ENCODE data around the gene THSD1.
"Not testable (repeated sequence)": the region's sequence is repeated elsewhere in the genome, so short reads cannot be mapped to it uniquely, and the experiment has no call there.

The THSD1 gene

DNA sequence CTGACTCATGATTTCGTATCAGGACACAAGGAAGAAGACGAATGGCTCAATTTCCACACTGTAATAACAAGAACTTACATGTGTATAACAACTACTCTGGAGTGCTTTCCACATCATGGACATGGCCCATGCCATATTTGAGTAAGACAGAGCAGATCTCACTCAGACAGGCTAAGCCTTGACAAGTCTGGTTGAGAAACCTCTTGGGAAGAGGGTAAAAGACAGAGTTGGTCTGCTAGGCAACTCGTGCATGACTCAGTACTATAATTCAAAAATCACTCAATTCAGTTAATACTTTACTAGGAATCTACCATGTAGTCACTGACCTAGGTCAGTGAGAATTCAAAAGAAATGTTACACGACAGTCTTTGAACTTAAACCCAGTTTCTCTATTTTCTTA is 5.7 kb upstream of the THSD1 start:
- DNase-seq (ENCODE audit: extremely low read depth in 1 of 2, low read depth in 1 of 2), result no peak

DNA sequence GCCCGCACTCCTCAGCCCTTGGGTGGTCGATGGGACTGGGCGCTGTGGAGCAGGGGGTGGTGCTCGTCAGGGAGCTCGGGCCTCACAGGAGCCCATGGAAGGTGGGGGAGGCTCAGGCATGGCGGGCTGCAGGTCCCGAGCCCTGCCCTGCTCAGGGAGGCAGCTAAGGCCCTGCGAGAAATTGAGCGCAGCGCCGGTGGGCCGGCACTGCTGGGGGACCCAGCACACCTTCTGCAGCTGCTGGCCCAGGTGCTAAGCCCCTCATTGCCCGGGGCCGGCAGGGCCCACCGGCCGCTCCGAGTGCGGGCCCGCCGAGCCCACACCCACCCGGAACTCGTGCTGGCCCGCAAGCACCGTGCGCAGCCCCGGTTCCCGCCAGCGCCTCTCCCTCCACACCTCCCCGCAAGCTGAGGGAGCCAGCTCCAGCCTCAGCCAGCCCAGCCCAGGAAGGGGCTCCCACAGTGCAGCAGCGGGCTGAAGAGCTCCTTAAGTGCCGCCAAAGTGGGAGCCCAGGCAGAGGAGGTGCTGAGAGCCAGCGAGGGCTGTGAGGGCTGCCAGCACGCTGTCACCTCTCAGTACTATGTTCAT is 2.2 kb upstream of the THSD1 start:
- not testable (repeated sequence) for DNase-seq (ENCODE audit: extremely low read depth in 1 of 2, low read depth in 1 of 2)

DNA sequence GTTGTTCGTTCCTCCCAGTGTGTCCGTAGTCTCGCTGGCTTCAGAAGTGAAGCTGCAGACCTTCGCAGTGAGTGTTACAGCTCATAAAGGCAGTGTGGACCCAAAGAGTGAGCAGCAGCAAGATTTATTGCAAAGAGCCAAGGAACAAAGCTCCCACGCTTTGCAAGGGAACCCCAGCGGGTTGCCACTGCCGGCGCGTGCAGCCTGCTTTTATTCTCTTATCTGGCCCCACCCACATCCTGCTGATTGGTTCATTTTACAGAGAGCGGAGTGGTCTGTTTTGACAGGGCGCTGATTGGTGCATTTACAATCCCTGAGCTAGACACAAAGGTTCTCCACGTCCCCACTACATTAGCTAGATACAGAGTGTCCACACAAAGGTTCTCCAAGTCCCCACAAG is 1.5 kb upstream of the THSD1 start:
- DNase-seq (ENCODE audit: extremely low read depth in 1 of 2, low read depth in 1 of 2), result not testable (repeated sequence)

DNA sequence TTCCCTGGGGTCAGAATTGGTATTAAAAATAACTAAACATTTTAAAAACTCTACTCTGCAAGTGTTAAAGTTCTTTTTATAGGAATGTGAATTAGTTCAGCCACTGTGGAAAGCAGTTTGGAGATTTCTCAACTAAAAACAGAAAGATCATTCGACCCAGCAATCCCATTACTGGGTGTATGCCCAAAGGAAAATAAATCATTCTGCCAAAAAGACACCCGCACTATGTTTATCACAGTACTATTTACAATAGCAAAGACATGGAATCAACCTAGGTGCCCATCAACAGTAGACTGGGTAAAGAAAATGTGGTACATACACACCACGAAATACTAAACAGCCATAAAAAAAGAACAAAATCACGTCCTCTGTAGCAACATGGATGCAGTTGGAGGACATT is 657 bp upstream of the THSD1 start:
- no peak for DNase-seq (ENCODE audit: extremely low read depth in 1 of 2, low read depth in 1 of 2)

DNA sequence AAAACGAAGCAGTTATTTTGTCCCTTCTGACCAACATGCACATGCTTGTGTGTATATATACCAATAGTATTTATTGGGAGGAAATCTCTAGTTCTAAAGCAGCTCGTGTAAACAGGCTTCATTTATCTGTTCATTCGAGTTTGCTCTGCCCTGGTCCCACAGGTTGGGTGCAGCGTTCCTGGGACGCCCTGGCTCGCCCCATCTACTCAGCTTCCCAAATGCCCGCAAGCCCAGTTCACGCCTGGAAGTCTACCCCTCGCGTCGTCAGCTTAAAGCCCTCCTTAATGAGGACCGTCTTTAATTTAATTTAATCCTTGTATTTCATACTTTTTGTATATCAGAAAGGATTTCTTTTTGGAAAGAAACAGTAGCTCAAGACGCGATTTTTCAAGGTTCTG is 604 bp downstream of the THSD1 start:
- DNase-seq (ENCODE audit: extremely low read depth in 1 of 2, low read depth in 1 of 2), result no peak

DNA sequence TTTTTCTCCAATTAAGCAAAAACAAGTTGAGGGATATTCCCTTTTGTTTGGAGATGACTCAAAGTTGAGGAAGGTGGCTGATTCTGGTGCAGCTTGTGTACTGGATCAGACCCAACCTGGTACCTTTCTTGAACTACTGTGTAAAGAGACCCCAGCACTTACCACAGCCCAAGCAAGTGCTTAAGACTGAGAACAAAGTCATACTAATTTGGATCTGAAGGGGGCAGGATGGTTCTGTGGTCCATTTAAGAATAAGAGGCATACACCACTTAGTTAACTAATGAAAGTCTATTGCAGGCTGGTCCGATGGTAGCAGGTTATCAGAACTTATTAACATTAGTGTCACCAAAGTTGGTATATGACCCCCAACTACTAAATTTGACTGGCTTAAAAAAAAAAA is 6.3 kb downstream of the THSD1 start:
- DNase-seq (ENCODE audit: extremely low read depth in 1 of 2, low read depth in 1 of 2), result no peak

DNA sequence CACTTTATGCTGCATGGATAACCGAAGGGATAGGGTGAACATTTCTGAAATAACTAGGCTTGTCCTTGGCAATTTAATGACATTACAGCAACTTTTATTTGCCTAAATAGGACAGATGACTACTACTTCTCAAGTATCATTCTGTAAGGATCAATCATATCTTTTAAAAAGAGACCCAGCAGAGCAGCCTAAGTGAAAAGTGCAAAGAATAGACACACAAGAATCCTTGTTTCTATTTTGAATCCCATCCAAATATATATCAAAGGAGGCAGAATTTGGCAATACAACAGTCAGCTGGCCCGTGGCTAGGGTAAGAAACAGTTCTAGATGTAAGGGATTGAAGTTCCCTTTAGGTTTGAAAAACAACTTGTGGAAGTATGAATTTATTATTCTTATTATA is 6.9 kb downstream of the THSD1 start:
- no peak for DNase-seq (ENCODE audit: extremely low read depth in 1 of 2, low read depth in 1 of 2)

DNA sequence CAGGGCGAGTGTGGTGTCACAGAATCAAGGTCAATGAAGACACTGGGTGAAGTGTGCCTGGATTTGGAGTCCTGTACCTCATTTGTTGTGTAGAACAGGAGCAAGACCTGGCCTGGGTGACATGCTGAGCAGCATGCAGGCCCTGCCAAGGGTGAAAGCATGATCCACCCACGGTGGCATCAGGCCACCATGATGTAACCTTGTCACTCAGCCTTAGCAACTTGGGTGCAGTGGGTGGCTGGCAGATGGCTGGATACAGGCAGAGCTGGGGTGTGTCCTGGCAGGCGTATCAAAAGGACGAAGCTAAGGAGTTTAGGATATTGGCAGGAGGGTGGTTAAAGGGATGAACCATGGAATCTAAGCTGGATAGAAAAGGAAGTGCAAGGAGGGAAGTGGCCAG is 10.3 kb downstream of the THSD1 start:
- no peak for DNase-seq (ENCODE audit: extremely low read depth in 1 of 2, low read depth in 1 of 2)

DNA sequence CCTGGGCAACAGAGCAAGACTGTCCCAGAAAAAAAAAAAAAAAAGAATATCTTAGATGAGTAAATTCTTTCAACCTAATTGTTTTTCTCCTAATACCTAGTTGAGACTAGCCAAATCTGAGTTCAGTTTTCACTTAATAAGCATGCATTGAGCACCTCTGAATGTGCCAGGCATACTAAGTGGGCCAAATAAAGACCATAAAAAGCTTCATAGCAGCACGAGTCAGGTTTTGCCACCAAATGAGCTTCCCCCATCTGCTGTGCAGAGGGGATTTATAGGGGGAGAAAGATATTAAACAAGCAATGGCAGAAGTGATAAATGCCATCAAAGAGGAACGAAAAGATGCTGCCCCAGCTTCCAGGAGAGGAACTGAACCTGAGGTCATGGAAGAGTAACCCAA is 11.4 kb downstream of the THSD1 start:
- no peak for DNase-seq (ENCODE audit: extremely low read depth in 1 of 2, low read depth in 1 of 2)

DNA sequence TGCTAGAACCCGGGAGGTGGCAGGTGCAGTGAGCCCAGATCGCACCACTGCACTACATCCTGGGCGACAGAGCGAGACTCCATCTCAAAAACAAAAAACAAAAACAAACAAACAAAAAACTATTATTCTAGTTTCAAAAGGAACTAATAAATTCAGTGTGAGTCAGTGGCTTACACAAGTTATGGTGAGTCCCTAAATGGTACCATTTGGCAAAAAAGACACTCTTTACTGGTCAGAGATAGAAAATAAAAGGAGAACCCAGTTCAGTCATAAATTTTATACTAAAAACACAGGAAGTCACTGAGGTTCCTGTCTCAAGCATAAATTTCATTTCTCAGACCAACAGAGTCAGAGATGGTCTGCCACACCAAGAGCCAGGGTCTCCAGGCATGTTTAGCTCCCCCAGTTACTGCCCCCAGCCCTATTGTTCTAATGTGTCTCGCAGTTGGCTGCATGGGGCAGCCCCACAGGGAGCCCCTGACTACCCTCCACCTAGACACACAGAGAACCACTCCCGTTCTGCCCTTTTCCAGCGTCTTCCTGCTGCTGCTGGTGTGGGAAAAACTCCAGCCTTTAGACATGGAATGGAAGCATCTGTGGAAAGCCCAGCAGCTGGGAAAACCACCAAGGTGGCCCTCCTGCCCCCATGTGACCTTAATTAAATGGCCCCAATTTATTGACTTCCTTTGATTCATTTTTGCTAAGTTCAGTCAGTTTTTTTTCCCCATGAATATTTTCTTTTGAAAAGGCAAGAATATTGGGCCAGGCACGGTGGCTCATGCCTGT is 12.2 kb downstream of the THSD1 start:
- DNase-seq (ENCODE audit: extremely low read depth in 1 of 2, low read depth in 1 of 2), result no peak

DNA sequence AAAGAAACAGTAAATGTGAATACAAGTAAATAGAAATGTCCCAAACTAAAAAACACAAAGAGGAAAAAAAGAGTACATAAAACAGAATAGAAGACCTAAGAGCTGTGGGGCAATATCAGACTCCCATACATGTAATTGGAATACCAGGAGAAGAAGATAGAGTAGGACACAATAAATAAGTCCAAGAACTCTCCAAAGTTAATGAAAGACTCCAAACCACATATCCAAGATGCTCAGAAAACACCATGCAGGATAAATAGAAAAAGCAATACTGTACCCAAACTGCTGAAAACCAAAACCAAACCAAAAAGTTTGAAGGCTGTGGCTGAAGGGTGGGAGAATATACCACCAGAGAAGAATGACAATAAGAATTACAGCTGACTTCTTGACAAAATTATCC is 18.3 kb downstream of the THSD1 start:
- DNase-seq (ENCODE audit: extremely low read depth in 1 of 2, low read depth in 1 of 2), result no peak

DNA sequence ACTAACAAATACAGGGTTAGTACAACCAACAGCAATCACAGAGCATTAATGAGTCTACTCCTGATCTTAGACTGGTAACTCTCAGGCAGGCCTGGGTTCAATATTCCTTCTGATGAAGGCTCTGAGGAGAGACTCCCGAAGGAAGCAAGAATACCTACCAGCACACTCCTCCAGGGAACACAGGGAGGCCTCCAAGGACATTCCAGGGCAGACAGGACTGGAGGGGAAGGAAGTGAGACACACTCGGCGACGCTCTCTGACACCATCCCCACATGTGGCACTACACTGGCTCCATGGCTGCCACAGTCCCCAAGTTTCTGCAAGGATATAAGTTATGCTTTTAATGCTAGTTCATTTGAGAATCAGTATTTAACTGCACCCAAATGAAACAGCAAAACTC is 20.1 kb downstream of the THSD1 start:
- DNase-seq (ENCODE audit: extremely low read depth in 1 of 2, low read depth in 1 of 2), result no peak

DNA sequence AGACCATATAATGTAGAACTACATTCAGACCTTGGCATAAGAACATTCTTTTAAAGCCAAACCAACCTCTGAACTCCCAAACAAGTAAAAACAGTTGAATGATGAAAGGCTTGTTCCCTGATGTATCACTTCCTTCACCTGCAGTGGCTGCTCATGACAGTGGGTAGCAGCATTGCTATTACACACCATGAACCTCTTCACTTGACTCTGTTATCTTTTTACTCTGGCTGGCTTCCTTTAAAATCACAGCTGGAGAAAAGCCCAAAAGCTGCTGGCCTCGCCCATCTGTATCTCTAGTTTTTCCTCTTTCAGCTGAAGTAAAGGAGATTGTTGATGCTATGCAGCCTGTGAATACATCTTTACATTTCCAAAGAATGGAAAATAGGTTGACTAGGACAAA is 22.6 kb downstream of the THSD1 start:
- no peak for DNase-seq (ENCODE audit: extremely low read depth in 1 of 2, low read depth in 1 of 2)

DNA sequence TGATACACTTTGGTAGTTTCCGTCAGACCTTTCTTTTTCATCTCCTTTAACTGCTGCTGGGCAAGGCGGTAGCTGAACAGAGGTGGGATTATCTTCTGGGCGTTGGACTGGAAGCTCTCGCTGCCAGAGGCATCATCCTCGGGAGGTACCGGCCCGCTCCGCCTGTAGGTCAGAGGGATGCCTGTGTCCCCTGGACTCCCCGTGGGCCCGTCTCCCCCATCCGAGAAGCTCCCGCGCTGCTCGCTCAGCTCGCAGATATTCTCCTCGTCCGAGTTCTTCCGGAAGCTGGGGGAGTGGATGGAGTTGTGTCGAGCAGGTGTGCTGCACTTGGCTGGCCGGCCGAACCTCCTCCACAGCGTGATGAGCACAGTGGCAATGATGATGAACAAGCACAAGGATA is 27.7 kb downstream of the THSD1 start:
- DNase-seq (ENCODE audit: extremely low read depth in 1 of 2, low read depth in 1 of 2), result no peak

DNA sequence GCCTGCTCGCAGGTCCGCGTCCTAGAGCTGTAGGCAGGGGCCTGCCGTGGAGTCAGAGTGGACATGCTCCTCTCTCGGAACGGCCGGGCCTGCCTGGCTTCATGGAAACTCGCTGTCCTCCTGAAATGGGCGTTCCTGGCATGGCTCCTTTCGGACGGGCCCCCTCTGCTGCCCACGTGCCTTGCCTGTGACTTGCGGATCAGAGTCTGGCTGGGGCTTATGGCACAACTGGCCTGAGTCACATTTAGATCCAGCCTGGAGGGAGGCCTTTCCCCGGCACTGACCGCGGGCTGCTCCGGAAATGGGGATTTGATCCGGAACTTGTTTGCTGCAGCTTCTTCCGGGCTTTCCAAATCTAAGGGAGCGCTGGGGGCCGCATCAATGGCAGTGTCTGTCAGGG is 28.1 kb downstream of the THSD1 start:
- DNase-seq (ENCODE audit: extremely low read depth in 1 of 2, low read depth in 1 of 2), result no peak

DNA sequence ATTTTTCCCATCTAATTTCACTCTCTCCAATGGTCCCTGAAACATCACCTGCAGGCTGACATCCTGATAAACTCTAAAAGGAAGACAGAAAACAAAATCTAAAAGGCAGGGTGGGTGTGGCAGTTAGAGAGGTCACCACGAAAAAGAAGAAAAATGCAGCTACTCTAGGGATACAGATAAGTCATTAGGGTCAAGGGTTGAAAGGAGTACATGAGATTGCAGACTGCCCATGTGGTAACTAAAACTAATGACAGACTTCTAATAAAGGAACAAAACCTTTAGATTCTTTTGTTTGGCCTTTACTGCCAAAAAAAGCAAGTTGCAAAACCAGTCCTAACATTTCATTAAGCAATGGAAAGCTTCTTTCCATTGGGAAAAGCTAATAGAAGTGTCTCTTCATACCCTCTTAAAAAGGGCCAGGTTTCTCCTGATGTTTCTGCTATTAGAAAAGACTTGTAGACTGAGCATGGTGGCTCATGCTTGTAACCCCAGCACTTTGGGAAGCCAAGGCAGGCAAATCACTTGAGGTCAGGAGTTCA is 31.0 kb downstream of the THSD1 start:
- no peak for DNase-seq (ENCODE audit: extremely low read depth in 1 of 2, low read depth in 1 of 2)

DNA sequence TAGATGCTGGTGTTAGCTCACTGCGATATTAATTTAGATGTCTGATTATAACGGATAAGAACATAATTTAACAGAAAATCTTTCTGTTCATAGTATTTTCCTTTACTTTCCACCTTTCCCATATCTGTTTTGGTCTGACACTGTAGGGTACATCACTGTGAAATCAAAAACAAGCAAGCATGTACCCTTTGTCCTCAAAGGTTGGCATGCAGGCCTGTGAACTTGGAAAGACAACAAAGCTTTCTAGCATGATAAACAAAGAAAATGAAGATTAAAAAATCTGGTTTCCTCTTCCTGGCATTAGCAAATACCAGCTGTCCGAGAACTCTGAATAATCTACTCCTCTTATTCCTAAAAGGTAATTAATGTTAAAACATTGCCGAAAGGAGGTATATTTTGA is 31.6 kb downstream of the THSD1 start:
- no peak for DNase-seq (ENCODE audit: extremely low read depth in 1 of 2, low read depth in 1 of 2)

DNA sequence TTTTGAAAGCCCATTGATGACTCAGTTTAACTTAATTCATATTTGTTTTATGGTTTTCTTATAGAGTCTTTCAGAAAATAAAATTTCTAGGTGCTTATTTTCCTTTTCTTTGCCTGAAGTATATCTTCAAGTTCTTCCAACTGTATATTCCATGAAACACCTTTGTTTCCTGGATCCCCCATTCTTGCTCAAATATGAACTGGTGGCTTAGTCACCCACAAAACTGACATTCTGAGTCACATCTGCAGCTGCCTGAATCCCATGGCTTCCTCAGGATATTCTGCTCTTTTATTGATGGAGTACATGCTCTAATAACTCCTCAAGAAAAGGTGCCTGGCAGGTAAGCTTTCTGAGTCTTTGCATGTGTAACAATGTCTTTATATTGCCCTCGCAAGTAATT is 32.7 kb downstream of the THSD1 start:
- not testable (repeated sequence) for DNase-seq (ENCODE audit: extremely low read depth in 1 of 2, low read depth in 1 of 2)

DNA sequence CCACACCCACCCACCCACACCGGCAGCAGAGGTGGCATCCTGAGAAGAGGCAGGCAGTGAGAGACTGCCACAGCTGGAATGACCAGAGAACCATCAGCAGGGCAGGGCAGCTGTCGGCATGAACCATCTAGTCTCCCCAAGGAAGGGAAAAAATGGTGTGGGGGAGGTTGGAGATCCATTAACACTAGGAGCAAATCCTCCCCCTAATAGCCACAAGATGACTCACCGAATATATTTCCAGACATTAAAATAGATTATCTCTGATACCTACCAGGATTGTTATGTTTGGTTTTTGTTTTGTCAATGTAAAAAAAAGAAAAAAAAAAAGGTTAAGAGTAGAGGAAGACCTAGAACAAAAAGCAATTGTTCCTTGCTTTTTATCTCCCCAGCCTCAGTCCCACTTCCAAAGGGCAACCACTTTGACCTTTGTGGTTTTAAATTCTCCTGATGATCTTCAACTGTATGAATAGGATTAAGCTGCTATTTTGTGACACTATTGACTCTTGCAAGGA is 34.2 kb downstream of the THSD1 start:
- no peak for DNase-seq (ENCODE audit: extremely low read depth in 1 of 2, low read depth in 1 of 2)

DNA sequence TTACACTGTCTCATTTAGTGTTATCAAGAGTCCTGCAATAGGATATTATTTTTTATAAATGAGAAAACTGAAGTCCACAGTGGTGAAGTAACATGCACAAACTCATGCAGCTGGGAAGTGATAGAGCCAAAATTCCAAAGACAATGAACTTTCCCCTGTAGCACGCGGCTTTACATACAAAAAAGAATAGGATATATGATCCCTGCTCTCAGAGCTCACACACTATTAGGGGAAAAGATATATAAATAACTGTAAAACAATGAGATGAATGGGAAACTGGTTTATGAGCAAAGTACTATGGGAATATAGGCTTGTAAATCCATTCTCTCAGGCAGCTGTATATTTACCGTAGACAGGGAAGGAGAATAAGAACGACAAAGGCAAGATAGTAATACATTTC is 39.7 kb downstream of the THSD1 start:
- DNase-seq (ENCODE audit: extremely low read depth in 1 of 2, low read depth in 1 of 2), result no peak

DNA sequence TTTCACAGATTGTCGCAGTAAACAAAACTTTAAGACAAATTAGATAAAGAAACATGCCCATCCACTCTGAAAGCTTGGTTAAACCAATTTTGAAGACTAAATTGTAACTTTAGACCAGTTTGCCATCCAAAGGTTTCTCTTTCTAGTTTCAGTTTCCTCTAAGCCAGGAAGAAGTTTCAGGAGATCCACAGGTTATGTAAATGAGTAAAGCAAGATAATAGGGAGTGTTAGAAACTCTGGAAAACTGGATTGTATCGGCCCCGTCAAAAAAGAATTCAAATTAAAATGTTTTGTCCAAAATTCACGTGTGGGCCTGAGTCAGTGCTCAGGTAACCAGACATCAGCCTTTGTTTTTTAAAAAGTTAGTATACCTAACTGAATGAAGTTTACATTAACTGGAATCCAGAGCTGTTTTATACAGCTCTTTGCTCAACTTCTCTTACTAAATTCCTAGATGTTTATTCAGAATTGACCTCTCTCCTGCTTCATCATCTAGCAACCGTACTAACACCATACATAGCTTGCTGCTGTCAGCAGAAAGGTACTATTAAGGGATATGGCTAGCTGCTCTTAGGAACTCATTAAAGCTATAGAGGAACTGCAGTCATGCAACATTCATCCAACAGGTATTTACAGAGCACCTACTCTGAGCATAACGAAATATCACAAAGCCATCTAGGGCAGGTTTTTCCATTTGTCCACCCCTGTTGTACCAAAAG is 43.6 kb downstream of the THSD1 start:
- not testable (repeated sequence) for DNase-seq (ENCODE audit: extremely low read depth in 1 of 2, low read depth in 1 of 2)

DNA sequence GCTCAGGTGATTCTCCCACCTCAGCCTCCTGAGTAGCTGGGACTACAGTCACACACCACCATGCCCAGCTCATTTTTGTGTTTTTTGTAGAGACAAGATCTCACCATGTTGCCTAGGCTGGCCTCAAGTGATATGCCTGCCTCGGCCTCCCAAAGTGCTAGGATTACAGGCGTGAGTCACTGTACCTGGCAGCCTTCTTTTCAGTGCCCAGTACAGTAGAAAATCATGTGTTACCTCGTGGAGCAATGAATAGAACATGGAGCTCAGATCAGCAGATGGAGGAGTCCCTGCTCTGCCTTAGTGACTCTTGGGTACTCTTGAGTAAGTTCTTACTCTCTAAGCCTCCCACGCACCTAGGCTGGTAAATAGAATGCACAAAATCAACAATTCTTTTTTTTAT is 44.7 kb downstream of the THSD1 start:
- no peak for DNase-seq (ENCODE audit: extremely low read depth in 1 of 2, low read depth in 1 of 2)

All from stimulated activated CD8-positive, alpha-beta memory T cell treated with anti-CD3 and anti-CD28 coated beads, Interleukin-7, amount 100 ng/mL, for 48 hours (primary cell).